Mesenchymal stem cell (in vitro differentiated cells and primary cell): ENCODE measurements around the gene CYRIA.

Experiments
- DNase-seq: peaks from one replicate; pipeline ENCODE4 v3.0.0-alpha.2; 2013
- H2AFZ ChIP-seq: one replicate; pipeline ENCODE4 v1.6.1; 2013; ENCODE audit warnings: low read depth, mild to moderate bottlenecking, control low read depth, inconsistent platforms, low read length, moderate library complexity
- H2AK5ac ChIP-seq: 2 replicates; pipeline ENCODE4 v1.6.1; 2013; ENCODE audit warnings: low read length, moderate library complexity, mild to moderate bottlenecking, inconsistent platforms; ENCODE audit not compliant: severe bottlenecking
- H2BK120ac ChIP-seq: one replicate; pipeline ENCODE4 v1.6.1; 2013; ENCODE audit warnings: low read depth, mild to moderate bottlenecking, inconsistent platforms, low read length, moderate library complexity
- H2BK12ac ChIP-seq, 2 experiments: one replicate each; pipeline ENCODE4 v1.6.1; 2013; ENCODE audit warnings: inconsistent platforms in 2 of 2, low read length in 2 of 2, mild to moderate bottlenecking in 2 of 2, moderate library complexity in 2 of 2, control low read depth in 1 of 2
- H2BK15ac ChIP-seq: one replicate; pipeline ENCODE4 v1.6.1; 2013; ENCODE audit warnings: mild to moderate bottlenecking, low read depth, inconsistent platforms; ENCODE audit not compliant: poor library complexity, severe bottlenecking
- H2BK5ac ChIP-seq: 2 replicates; pipeline ENCODE4 v1.6.1; 2013; ENCODE audit warnings: low read depth, mild to moderate bottlenecking, low read length, control low read depth, inconsistent platforms; ENCODE audit not compliant: poor library complexity, severe bottlenecking
- H3K14ac ChIP-seq, 2 experiments: one replicate each; pipeline ENCODE4 v1.6.1; 2013; ENCODE audit warnings: inconsistent platforms in 2 of 2, low read length in 2 of 2, control low read depth in 1 of 2, mild to moderate bottlenecking in 1 of 2, moderate library complexity in 1 of 2
- H3K18ac ChIP-seq, 2 experiments: one replicate each; pipeline ENCODE4 v1.6.1; 2013; ENCODE audit warnings: inconsistent platforms in 2 of 2, low read length in 2 of 2, control low read depth in 1 of 2, low read depth in 1 of 2, mild to moderate bottlenecking in 1 of 2
- H3K23ac ChIP-seq, 2 experiments: one replicate each; pipeline ENCODE4 v1.6.1; 2013; ENCODE audit warnings: inconsistent platforms in 2 of 2, low read length in 2 of 2, mild to moderate bottlenecking in 2 of 2, moderate library complexity in 2 of 2, control low read depth in 1 of 2
- H3K27ac ChIP-seq: 2 replicates; pipeline ENCODE4 v1.5.1; 2013; ENCODE audit warnings: mild to moderate bottlenecking, moderate library complexity, low read length, control low read depth, inconsistent platforms; ENCODE audit not compliant: poor library complexity, severe bottlenecking
- H3K27me3 ChIP-seq, 2 experiments: 2 replicates each; pipeline versions ENCODE4 v1.6.1 to v1.7.0; 2013; ENCODE audit warnings: low read length in 2 of 2, mild to moderate bottlenecking in 2 of 2, moderate library complexity in 2 of 2, control low read depth in 1 of 2, inconsistent platforms in 1 of 2; ENCODE audit not compliant: control insufficient read depth in 1 of 2, insufficient read depth in 1 of 2
- H3K36me3 ChIP-seq, 2 experiments: 2 replicates each; pipeline versions ENCODE4 v1.6.1 to v1.7.0; 2013; ENCODE audit warnings: low read length in 2 of 2, control low read depth in 1 of 2, inconsistent platforms in 1 of 2, low read depth in 1 of 2, mild to moderate bottlenecking in 1 of 2; ENCODE audit not compliant: insufficient read depth in 2 of 2, control insufficient read depth in 1 of 2
- H3K4ac ChIP-seq, 2 experiments: one replicate each; pipeline ENCODE4 v1.6.1; 2013; ENCODE audit warnings: inconsistent platforms in 2 of 2, low read length in 2 of 2, mild to moderate bottlenecking in 2 of 2, moderate library complexity in 2 of 2, control low read depth in 1 of 2, low read depth in 1 of 2
- H3K4me1 ChIP-seq: 2 replicates; pipeline ENCODE4 v1.6.1; 2013; ENCODE audit warnings: low read depth, low read length, control low read depth; ENCODE audit not compliant: control insufficient read depth, insufficient read depth
- H3K4me2 ChIP-seq: 2 replicates; pipeline ENCODE4 v1.6.1; 2013; ENCODE audit warnings: low read length, mild to moderate bottlenecking, inconsistent platforms; ENCODE audit not compliant: poor library complexity, severe bottlenecking
- H3K4me3 ChIP-seq, 2 experiments: 2 replicates each; pipeline versions ENCODE4 v1.5.1 to v1.7.0; 2013; ENCODE audit warnings: low read length in 2 of 2, mild to moderate bottlenecking in 2 of 2, control low read depth in 1 of 2, low read depth in 1 of 2; ENCODE audit not compliant: insufficient read depth in 1 of 2
- H3K79me1 ChIP-seq: replicated peaks from 2 replicates; pipeline ENCODE4 v1.6.1; 2013; ENCODE audit warnings: mild to moderate bottlenecking, control low read depth, low read length, inconsistent platforms; ENCODE audit not compliant: poor library complexity, severe bottlenecking
- H3K9ac ChIP-seq: 2 replicates; pipeline ENCODE4 v1.7.0; 2013; ENCODE audit warnings: mild to moderate bottlenecking, low read length, moderate library complexity
- H3K9me3 ChIP-seq: 2 replicates; pipeline ENCODE4 v1.7.0; 2013; ENCODE audit warnings: mild to moderate bottlenecking, low read length; ENCODE audit not compliant: control insufficient read depth
- H4K8ac ChIP-seq: one replicate; pipeline ENCODE4 v1.6.1; 2013; ENCODE audit warnings: inconsistent platforms, mild to moderate bottlenecking, low read length, moderate library complexity
- H4K91ac ChIP-seq: one replicate; pipeline ENCODE4 v1.6.1; 2013; ENCODE audit warnings: mild to moderate bottlenecking, low read length, inconsistent platforms
- WGBS: methylation state at CpG from one replicate; pipeline ENCODE4 v1.1.7; 2013; ENCODE audit warnings: mixed read lengths; 5-methylcytosine and 5-hydroxymethylcytosine counted together

Gene CYRIA

GRCh38 chr2:16635791-16636699 lies 29.6 kb downstream of the CYRIA start:
- H3K9ac ChIP-seq = peak overlapping the region; percentile 60
- H3K27me3 ChIP-seq = peaks cover 0 to 4% of the 10 kb centered on the region in 2 experiments
- H3K4me2 ChIP-seq = no peak overlapping the region
- H3K14ac ChIP-seq = no peak overlapping the region
- peak overlapping the region; percentile 2 for H4K8ac ChIP-seq
- 31% methylated on average over 15 of the region's 15 CpGs for WGBS
- peaks cover 4 to 22% of the 10 kb centered on the region in 2 experiments for H3K36me3 ChIP-seq
- peak overlapping the region; percentile 29 to 60 for H2BK12ac ChIP-seq
- no peak overlapping the region for H2AK5ac ChIP-seq
- H4K91ac ChIP-seq = no peak overlapping the region
- peak; percentile 96 for DNase-seq
- no peak overlapping the region for H2BK5ac ChIP-seq
- H3K79me1 ChIP-seq = peaks cover 31% of the 10 kb centered on the region
- H2AFZ ChIP-seq = no peak overlapping the region
- peak overlapping the region; percentile 65 for H3K27ac ChIP-seq
- H2BK15ac ChIP-seq = peak overlapping the region; percentile 60
- H3K23ac ChIP-seq = no peak overlapping the region
- H2BK120ac ChIP-seq = peak overlapping the region; percentile 39
- H3K9me3 ChIP-seq = peaks cover 2% of the 10 kb centered on the region
- peak overlapping the region in 1 of 2 experiments; percentile 2 for H3K4me3 ChIP-seq
- peak overlapping the region; percentile 44 to 79 for H3K18ac ChIP-seq
- peaks cover 27% of the 10 kb centered on the region for H3K4me1 ChIP-seq
- peak overlapping the region in 1 of 2 experiments; percentile 32 for H3K4ac ChIP-seq

- peaks cover 2% of the 10 kb centered on the region for H3K9me3 ChIP-seq
- peaks cover 4 to 19% of the 10 kb centered on the region in 2 experiments for H3K36me3 ChIP-seq
- H3K79me1 ChIP-seq = peaks cover 25% of the 10 kb centered on the region
- H2AFZ ChIP-seq = no peak overlapping the region
- peaks cover 0 to 10% of the 10 kb centered on the region in 2 experiments for H3K27me3 ChIP-seq
- DNase-seq = peak; percentile 44
- H3K27ac ChIP-seq = no peak overlapping the region
- H2BK12ac ChIP-seq = peak overlapping the region; percentile 64 to 82
- peaks cover 33% of the 10 kb centered on the region for H3K4me1 ChIP-seq
- 61% methylated on average over 7 of the region's 7 CpGs for WGBS
- no peak overlapping the region for H3K4ac ChIP-seq
- H4K91ac ChIP-seq = peak overlapping the region; percentile 63
- peak overlapping the region in 1 of 2 experiments; percentile 24 for H3K18ac ChIP-seq
- H3K14ac ChIP-seq = peak overlapping the region in 1 of 2 experiments; percentile 18
- no peak overlapping the region for H2BK5ac ChIP-seq
- H2BK15ac ChIP-seq = peak overlapping the region; percentile 80
- peak overlapping the region; percentile 55 for H2AK5ac ChIP-seq
- H3K23ac ChIP-seq = no peak overlapping the region
- peak overlapping the region; percentile 49 for H4K8ac ChIP-seq
- no peak overlapping the region for H2BK120ac ChIP-seq
- H3K4me2 ChIP-seq = no peak overlapping the region
- H3K4me3 ChIP-seq = no peak overlapping the region
- no peak overlapping the region for H3K9ac ChIP-seq
Observed at GRCh38 chr2:16633621-16634430, 31.8 kb downstream of the CYRIA start.

GRCh38 chr2:16632598-16632997 lies 33.0 kb downstream of the CYRIA start:
- Histone ChIP-seq H2AFZ (no peak overlapping the region), H3K4me1 (peaks cover 39% of the 10 kb centered on the region), H3K36me3 (peaks cover 0 to 13% of the 10 kb centered on the region in 2 experiments), H3K27ac (no peak overlapping the region), H2BK120ac (no peak overlapping the region), H2BK5ac (no peak overlapping the region), H3K4me3 (no peak overlapping the region), H2BK12ac (peak overlapping the region in 1 of 2 experiments; percentile 83), H2BK15ac (no peak overlapping the region), H4K8ac (no peak overlapping the region), H3K4me2 (no peak overlapping the region), H3K9me3 (peaks cover 2% of the 10 kb centered on the region), H3K23ac (no peak overlapping the region), H3K14ac (peak overlapping the region in 1 of 2 experiments; percentile 23), H3K27me3 (peaks cover 0 to 10% of the 10 kb centered on the region in 2 experiments), H3K79me1 (peaks cover 18% of the 10 kb centered on the region), H4K91ac (no peak overlapping the region), H3K9ac (no peak overlapping the region), H2AK5ac (no peak overlapping the region), H3K18ac (peak overlapping the region in 1 of 2 experiments; percentile 42), H3K4ac (no peak overlapping the region)
- no peak for DNase-seq
- 84% methylated on average over 6 of the region's 7 CpGs for WGBS
